Effector memory CD4-positive, alpha-beta T cell (primary cell): ENCODE results near the gene GAPDH.
"Not testable (repeated sequence)": the region's sequence is repeated elsewhere in the genome, so short reads cannot be mapped to it uniquely, and the experiment has no call there.

Experiments used
- DNase-seq, 3 donors: peaks; one replicate each; pipeline ENCODE4 v3.0.0-alpha.2; 2020
- H3K27ac ChIP-seq: 2 replicates; pipeline ENCODE4 v1.7.0; 2013; ENCODE audit warnings: mild to moderate bottlenecking, low read length, moderate library complexity; ENCODE audit not compliant: insufficient read depth, poor library complexity, severe bottlenecking
- H3K27me3 ChIP-seq: replicated peaks from 2 replicates; pipeline ENCODE4 v1.7.0; 2013; ENCODE audit warnings: mild to moderate bottlenecking, low read length; ENCODE audit not compliant: insufficient read depth, control insufficient read depth, poor library complexity, severe bottlenecking
- H3K36me3 ChIP-seq: 2 replicates; pipeline ENCODE4 v1.7.0; 2013; ENCODE audit warnings: mild to moderate bottlenecking, low read length, moderate library complexity; ENCODE audit not compliant: control insufficient read depth, insufficient read depth
- H3K4me1 ChIP-seq: 2 replicates; pipeline ENCODE4 v1.7.0; 2013; ENCODE audit warnings: low read length, mild to moderate bottlenecking; ENCODE audit not compliant: control insufficient read depth, insufficient read depth, poor library complexity, severe bottlenecking
- H3K4me3 ChIP-seq: 2 replicates; pipeline ENCODE4 v1.7.0; 2013; ENCODE audit warnings: low read length, low read depth, mild to moderate bottlenecking; ENCODE audit not compliant: insufficient read depth, poor library complexity, severe bottlenecking
- H3K9me3 ChIP-seq: 2 replicates; pipeline ENCODE4 v1.7.0; 2013; ENCODE audit warnings: mild to moderate bottlenecking, low read length, moderate library complexity; ENCODE audit not compliant: control insufficient read depth

GAPDH gene

DNA sequence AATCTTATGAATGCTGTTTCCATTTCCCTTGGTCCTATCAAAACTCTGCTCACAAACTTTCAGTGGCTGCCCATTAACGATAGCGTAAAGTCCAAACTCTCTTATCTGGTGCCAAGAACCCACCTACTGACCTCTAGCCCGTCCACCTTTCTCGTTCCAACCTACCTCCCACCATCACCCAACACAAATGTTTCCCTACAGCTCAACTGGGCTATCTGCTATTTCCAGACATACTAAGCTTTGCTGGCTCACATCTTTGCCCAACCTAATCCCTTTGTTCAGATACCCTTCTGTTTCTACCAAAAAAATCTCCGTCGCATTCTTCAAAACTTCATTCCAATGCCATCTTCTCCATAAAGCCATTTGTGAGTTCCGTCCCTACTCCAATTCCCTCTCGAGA, 41.3 kb downstream of the GAPDH start:
- H3K36me3 ChIP-seq = peaks cover 75% of the 10 kb centered on the region
- no peaks in the 10 kb centered on the region for H3K4me1 ChIP-seq
- H3K9me3 ChIP-seq = no peaks in the 10 kb centered on the region
- no peak for DNase-seq
- no peaks in the 10 kb centered on the region for H3K27me3 ChIP-seq
- no peak overlapping the region for H3K4me3 ChIP-seq
- H3K27ac ChIP-seq = no peak overlapping the region

DNA sequence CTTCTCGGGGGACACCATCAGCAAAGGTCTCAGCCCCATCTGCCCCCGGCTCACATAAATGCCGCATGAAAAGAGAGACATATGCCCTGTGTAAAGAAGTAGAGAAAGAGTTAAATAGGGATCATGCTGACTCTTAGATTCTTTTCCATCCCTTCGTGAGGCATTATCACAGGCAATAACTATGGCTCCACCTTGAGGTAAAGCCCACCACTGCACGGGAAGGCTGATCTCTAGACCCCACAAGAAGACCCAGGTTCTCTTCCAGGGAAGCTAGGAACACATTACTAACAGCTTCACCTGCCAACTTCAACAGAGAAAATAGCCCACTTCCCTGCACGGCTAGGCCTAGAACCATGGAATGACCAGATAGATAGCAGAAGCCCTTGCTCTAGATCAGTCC, 47.9 kb downstream of the GAPDH start:
- no peak for DNase-seq
- Histone ChIP-seq H3K27ac (no peak overlapping the region), H3K4me1 (no peaks in the 10 kb centered on the region), H3K27me3 (no peaks in the 10 kb centered on the region), H3K36me3 (peaks cover 77% of the 10 kb centered on the region), H3K9me3 (no peaks in the 10 kb centered on the region), H3K4me3 (no peak overlapping the region)

DNA sequence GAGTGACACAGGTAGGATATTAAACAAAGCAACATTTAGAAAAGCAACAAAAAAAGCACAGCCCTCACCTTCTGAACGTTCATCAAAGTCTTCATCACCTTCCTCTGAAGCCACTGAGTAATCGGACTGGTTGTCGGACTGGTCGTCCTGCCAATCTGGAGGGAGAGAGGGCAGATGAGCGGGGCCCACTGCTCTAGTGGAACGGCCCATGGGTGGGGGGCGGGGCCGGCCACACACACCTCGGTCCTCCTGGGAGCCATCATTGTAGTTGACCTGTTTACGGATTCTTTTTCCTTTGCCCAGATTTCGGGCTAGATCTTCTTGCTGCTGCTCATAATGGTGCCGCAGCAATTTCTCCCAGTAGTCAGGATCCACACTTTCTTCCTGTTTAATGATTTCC, 48.6 kb downstream of the GAPDH start:
- Histone ChIP-seq H3K27ac (no peak overlapping the region), H3K9me3 (no peaks in the 10 kb centered on the region), H3K4me1 (no peaks in the 10 kb centered on the region), H3K36me3 (peaks cover 78% of the 10 kb centered on the region), H3K27me3 (no peaks in the 10 kb centered on the region), H3K4me3 (no peak overlapping the region)
- DNase-seq = no peak

DNA sequence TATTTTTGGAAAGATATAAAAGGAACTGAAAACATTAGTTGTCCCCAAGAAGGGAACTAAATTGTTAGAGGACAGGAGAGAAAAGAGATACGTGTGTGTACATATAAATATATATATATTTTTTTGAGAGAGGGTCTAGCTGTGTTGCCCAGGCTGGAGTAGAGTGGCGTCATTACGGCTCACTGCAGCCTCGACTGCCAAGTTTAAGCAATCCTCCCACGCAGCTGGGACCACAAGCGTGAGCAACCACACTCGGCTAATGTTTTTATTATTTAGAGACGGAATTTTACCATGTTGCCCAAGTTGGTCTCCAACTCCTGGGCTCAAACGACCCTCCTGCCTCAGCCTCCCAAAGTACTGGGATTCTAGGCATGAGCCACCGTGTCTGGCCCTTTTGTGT, 50.0 kb downstream of the GAPDH start:
- no peaks in the 10 kb centered on the region for H3K27me3 ChIP-seq
- peaks cover 79% of the 10 kb centered on the region for H3K36me3 ChIP-seq
- H3K27ac ChIP-seq = no peak overlapping the region
- H3K9me3 ChIP-seq = no peaks in the 10 kb centered on the region
- no peaks in the 10 kb centered on the region for H3K4me1 ChIP-seq
- H3K4me3 ChIP-seq = no peak overlapping the region
- no peak for DNase-seq

DNA sequence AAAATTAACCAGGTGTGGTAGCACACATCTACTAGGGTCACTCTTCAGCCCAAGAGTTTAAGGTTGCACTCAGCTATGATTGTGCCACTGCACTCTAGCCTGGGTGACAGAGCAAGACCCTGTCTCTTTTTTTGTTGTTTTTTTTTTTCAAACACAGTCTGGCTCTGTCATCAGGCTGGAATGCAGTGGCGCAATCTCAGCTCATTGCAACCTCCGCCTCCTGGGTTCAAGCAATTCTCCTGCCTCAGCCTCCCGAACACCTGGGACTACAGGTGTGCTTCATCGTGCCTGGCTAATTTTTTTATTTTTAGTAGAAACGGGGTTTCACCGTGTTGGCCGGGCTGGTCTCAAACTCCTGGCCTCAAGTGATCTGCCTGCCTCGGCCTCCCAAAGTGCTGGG, 52.3 kb downstream of the GAPDH start:
- not testable (repeated sequence) for H3K4me1 ChIP-seq, H3K9me3 ChIP-seq, H3K27me3 ChIP-seq, H3K27ac ChIP-seq, H3K4me3 ChIP-seq, DNase-seq
- H3K36me3 ChIP-seq = peaks cover 85% of the 10 kb centered on the region
